GM12892 (cell line): ENCODE measurements around the gene PLIN4.
A peak's percentile ranks its signal among the peaks of the same experiment; 100 is the strongest.

Experiments used
- DNase-seq: peaks from one replicate; pipeline ENCODE4 v3.0.0; 2011; ENCODE audit not compliant: insufficient read length
- FAIRE-seq: peaks from 2 replicates; lab custom pipeline; 2011; peaks lifted over from hg19 to GRCh38; lab: Jason Lieb, UNC
- POLR2A ChIP-seq: IDR thresholded peaks from 2 replicates; pipeline ENCODE4 v1.6.1; 2011; ENCODE audit warnings: low read depth, low read length, control low read depth
- POLR2AphosphoS5 ChIP-seq: IDR thresholded peaks from 2 replicates; pipeline ENCODE4 v1.6.1; 2011; ENCODE audit warnings: low read depth, low read length, control low read depth
- TAF1 ChIP-seq: IDR thresholded peaks from 2 replicates; pipeline ENCODE4 v1.6.1; 2011; ENCODE audit warnings: low read depth, mild to moderate bottlenecking, control low read depth, low read length, borderline replicate concordance

PLIN4 gene

DNA sequence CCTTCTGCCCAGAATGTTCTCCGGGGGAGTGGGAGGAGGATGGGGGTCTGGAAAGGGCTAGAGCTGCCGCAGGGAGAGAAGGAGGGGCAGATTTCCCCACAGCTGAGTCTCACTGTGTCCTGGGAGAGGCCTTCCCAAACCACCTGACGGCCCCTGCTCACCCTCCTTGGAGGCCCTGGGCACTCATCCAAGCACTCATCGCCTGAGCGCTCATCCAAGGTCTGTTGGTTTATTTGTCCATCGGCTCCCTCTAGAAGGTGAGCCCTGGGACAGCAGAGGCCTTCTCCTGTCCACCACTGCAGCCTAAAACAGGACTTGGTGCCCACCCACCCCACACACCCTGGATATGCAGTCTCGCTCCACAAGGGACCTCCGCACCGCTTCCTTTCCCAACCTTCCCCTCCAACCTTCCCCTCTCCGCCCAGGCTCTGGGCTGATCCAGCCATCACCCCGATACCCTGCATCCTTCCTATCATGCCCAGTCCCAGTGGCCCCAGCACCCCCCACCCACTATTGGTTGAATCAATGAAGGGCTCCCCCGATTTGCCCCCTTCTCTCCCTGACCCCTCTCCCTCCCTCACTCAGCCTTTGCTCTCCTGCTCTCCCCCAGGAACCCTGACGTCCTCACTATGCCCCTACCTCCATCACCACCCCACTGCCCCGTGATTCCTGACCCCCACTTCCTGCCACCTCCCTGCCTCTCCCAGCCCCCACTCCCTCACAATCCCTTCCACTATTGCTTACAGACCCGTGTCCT, 62.4 kb downstream of the PLIN4 start:
- no peak for FAIRE-seq
- DNase-seq, result peak; percentile 13
- TF ChIP-seq TAF1 (no peak), POLR2A (no peak)

DNA sequence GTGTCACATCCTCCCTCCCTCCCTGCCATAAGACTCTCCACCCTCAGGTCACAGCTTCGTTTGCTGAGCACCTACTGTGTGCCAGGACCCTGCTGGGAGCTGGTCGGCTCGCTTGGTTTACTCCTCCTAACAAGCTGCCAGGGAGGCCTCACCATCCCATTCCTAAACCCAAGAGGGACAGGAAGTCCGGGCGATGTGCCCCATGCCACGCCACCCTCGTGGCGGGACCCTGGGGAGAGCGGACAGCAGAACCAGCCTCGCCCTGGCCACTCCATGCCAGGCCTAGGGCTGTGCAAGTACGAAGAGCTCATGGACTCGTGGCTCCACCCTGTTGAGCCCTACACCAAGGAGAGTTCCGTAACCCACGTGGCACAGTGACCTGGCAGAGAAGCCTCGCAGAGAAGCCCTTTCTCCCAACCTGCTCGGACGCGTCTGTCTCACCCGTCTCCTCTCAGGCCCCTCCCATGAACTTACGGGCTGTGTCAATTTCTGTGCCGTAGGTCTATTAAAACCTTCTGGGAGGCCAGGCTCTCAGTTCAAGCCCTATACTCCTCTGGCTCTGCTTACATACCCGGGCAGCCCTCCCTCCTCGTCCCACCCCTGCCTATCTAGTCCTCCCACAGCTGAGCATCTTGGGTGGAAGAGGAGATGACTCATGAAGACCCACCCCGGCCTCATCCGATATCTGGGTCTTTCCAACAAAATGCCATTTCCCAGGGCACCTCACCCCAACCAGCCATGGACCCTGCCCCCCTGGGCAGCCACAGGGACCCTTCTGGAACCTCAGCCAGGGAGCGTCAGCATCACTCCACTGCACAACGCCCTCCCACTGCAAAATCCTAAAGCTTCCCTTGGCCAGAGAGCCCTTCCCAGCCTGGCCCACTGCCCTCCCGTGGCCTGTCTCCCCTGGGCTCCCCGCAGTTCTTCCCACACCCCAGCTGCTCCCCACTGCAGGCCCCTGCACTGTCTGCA, 63.3 kb downstream of the PLIN4 start:
- DNase-seq (no peak), FAIRE-seq (no peak)
- TF ChIP-seq POLR2A (no peak), POLR2AphosphoS5 (no peak), TAF1 (no peak)

DNA sequence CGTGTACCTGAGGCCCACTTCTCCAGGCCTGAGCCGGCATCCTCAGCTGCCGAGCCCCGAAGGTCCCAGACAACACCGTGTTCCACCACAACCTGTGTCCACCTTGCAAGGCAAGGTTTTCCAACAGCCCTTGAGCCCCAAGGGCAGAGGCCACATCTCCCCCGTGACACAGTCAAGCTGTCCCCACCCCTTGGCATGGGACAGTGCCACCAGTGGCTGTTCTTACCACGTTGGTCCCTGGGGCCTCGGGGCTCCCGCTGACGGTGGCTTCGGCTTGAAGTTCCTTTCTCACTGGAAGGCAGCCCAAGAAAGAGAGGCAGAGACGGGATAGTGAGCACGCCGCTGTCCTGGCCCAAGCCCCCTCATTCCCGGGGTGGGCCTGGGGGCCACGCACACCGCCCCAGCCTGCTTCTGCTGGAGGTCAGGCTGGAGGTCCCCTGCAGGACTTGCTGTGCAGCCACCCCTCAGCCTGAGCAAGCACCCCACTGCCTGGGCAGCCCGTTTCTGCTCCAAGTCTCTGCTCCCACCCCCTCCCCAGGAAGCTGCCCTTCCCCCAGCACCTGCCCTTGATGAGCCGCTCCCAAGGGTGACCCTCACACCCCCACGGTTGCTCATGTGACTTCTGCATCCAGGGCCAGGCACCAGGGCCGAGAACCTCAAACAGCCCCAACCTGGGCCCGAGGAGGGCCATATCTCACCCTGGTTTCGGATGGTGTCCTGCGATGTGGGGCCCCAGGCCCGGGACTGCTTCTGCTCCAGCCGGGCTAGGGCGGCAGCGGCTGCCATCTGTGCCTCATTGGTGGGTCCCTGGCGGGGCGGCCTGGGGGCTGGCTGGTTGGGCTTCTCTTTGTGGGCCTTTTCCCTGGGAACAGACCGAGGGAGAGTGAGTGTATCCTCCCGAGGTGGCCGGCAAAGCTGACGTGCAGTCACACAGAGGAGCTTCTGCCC, 64.8 kb downstream of the PLIN4 start:
- TF ChIP-seq TAF1 (no peak), POLR2AphosphoS5 (no peak), POLR2A (no peak)
- no peak for FAIRE-seq
- peak; percentile 19 for DNase-seq

DNA sequence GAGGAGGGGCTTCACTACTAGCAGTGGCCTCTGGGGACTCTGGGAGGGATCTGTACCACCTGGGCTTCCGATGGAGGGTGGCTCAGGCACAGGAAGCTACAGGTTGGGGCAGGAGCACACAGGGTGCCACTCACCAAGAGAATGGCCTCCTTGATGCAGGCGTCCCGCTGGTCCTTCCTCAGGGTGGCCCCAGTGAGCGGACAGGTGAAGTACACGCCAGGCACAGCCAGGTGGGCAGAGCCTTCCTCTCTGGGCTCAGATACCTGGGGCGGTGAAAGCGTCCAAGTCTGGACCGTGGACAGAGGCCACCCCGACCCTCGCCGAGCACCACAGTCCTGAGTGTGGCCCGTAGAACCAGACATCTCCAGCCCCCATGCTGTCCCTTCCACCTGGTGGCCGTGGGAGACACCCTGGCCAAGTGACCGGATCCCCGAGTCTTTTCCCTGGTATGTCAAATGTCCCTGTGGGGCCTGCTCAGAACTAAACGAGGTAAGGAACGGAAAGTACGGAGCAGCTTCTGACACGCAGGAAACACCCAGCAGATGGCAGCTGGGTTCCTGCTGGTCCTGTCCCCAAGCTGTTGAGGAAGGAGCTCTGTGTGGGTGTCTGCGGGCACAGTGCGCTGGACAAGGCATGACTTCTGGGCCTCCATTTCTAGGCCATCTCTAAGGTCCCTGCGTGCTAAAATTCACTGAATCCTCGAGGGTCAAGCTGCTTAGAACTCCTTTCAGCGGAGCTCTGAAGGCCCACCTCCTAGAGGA, 65.9 kb downstream of the PLIN4 start:
- DNase-seq (peak; percentile 15), FAIRE-seq (no peak)
- TF ChIP-seq POLR2A (no peak), POLR2AphosphoS5 (no peak), TAF1 (no peak)
